HepG2 (cell line): ENCODE data around the gene FRMD4A. TPM values are rescaled to one million over a fixed set of nuclear protein-coding genes. Genes with fewer than 3 reads are reported as not detected.

Experiments
- BHLHE40 ChIP-seq: IDR thresholded peaks from 2 replicates; pipeline ENCODE4 v1.6.1; 2011; ENCODE audit warnings: low read length, improper control_type of control experiment
- DNMT1 ChIP-seq: sonication (generic); formaldehyde crosslinking; IDR thresholded peaks from 2 replicates; pipeline ENCODE4 v1.5.1; 2020; ENCODE audit warnings: mild to moderate bottlenecking, missing genetic modification reagents
- GLI4 ChIP-seq: sonication (generic); formaldehyde crosslinking; IDR thresholded peaks from 2 replicates; pipeline ENCODE4 v1.5.1; 2020; ENCODE audit warnings: missing genetic modification reagents, mild to moderate bottlenecking, moderate library complexity, borderline replicate concordance
- HOXA7 ChIP-seq: sonication (generic); formaldehyde crosslinking; IDR thresholded peaks from 2 replicates; pipeline ENCODE4 v1.8.1; 2022; ENCODE audit warnings: mild to moderate bottlenecking, missing genetic modification reagents, moderate library complexity
- IKZF1 ChIP-seq: fragments of 450-650 bp; IDR thresholded peaks from 2 replicates; pipeline ENCODE4 v1.7.1; 2016
- JDP2 ChIP-seq: sonication (generic); formaldehyde crosslinking; IDR thresholded peaks from 2 replicates; pipeline ENCODE4 v1.8.1; 2022; ENCODE audit warnings: missing genetic modification reagents, borderline replicate concordance
- MTA3 ChIP-seq: sonication (generic); formaldehyde crosslinking; IDR thresholded peaks from 2 replicates; pipeline ENCODE4 v1.4.0; 2020; ENCODE audit warnings: missing genetic modification reagents
- MYNN ChIP-seq: sonication (generic); formaldehyde crosslinking; IDR thresholded peaks from 2 replicates; pipeline ENCODE4 v1.4.0; 2020; ENCODE audit warnings: mild to moderate bottlenecking, low read depth, missing genetic modification reagents
- RBFOX2 ChIP-seq: fragments of 200-400 bp; formaldehyde crosslinking; IDR thresholded peaks from 2 replicates; pipeline ENCODE4 v1.6.1; 2017; ENCODE audit warnings: low read depth, mild to moderate bottlenecking, low read length
- SAFB2 ChIP-seq: sonication (generic); formaldehyde crosslinking; IDR thresholded peaks from 2 replicates; pipeline ENCODE4 v1.5.1; 2020; ENCODE audit warnings: missing genetic modification reagents, low read depth, mild to moderate bottlenecking, borderline replicate concordance
- SMAD1 ChIP-seq: sonication (generic); formaldehyde crosslinking; IDR thresholded peaks from 2 replicates; pipeline ENCODE4 v1.4.0; 2020; ENCODE audit warnings: missing genetic modification reagents, low read depth, mild to moderate bottlenecking, borderline replicate concordance
- SPEN ChIP-seq: sonication (generic); formaldehyde crosslinking; IDR thresholded peaks from 2 replicates; pipeline ENCODE4 v1.5.1; 2020; ENCODE audit warnings: low read depth, mild to moderate bottlenecking, missing genetic modification reagents
- SRSF9 ChIP-seq: fragments of 200-400 bp; formaldehyde crosslinking; IDR thresholded peaks from 2 replicates; pipeline ENCODE4 v1.6.1; 2018; ENCODE audit warnings: borderline replicate concordance, mild to moderate bottlenecking, low read depth, low read length; ENCODE audit not compliant: insufficient read depth, poor library complexity, severe bottlenecking
- ZNF10 ChIP-seq: sonication (generic); formaldehyde crosslinking; IDR thresholded peaks from 2 replicates; pipeline ENCODE4 v1.4.0; 2020; ENCODE audit warnings: mild to moderate bottlenecking, low read depth, missing genetic modification reagents, borderline replicate concordance
- ZNF124 ChIP-seq: sonication (generic); formaldehyde crosslinking; IDR thresholded peaks from 2 replicates; pipeline ENCODE4 v1.4.0; 2020; ENCODE audit warnings: missing genetic modification reagents
- ZNF768 ChIP-seq: sonication (generic); formaldehyde crosslinking; IDR thresholded peaks from 2 replicates; pipeline ENCODE4 v1.4.0; 2020; ENCODE audit warnings: missing genetic modification reagents
- polyA plus RNA-seq, 8 experiments: library from polyadenylated mRNA; depleted of rRNA in 3 of 8; stranded (reverse) in 7 of 8; unstranded in 1 of 8; fragments of >200 nt; fragmentation: Illumina TruSeq in 4 of 8; extraction: Trizol in 4 of 8; gene quantifications; 2 replicates each; pipeline versions ENCODE4 v1.2.1 to v1.2.3, GENCODE V29; 2011 to 2016; ENCODE audit warnings: low read depth in 4 of 8, missing spikeins in 1 of 8, mixed read lengths in 1 of 8; ENCODE audit not compliant: insufficient read depth in 1 of 8
- total RNA-seq, 5 experiments: library from RNA; depleted of rRNA; stranded (reverse); fragments of >200 nt; fragmentation: Illumina TruSeq; extraction: Trizol; gene quantifications; 2 replicates each; pipeline ENCODE4 v1.2.3, GENCODE V29; 2016; ENCODE audit warnings: low read depth in 1 of 5
- TF ChIP-seq, protein P1 (sequence below): sonication (generic); formaldehyde crosslinking; conservative IDR thresholded peaks from 2 replicates; pipeline ENCODE4 v1.4.0; 2020; ENCODE audit warnings: missing genetic modification reagents
- TF ChIP-seq, protein P2 (sequence below): sonication (generic); formaldehyde crosslinking; IDR thresholded peaks from 2 replicates; pipeline ENCODE4 v1.4.0; 2020; ENCODE audit warnings: missing genetic modification reagents
- TF ChIP-seq, protein P3 (sequence below): IDR thresholded peaks from 2 replicates; pipeline ENCODE4 v1.6.1; 2012; ENCODE audit warnings: inconsistent platforms
- TF ChIP-seq, protein P4 (sequence below): sonication (generic); formaldehyde crosslinking; IDR thresholded peaks from 2 replicates; pipeline ENCODE4 v1.8.1; 2023; ENCODE audit warnings: missing genetic modification reagents, mild to moderate bottlenecking, borderline replicate concordance
- TF ChIP-seq, protein P5 (sequence below): sonication (generic); formaldehyde crosslinking; IDR thresholded peaks from 2 replicates; pipeline ENCODE4 v1.5.1; 2020; ENCODE audit warnings: missing genetic modification reagents, mild to moderate bottlenecking, borderline replicate concordance
- TF ChIP-seq, protein P6 (sequence below): IDR thresholded peaks from 2 replicates; pipeline ENCODE4 v1.6.1; 2016; ENCODE audit warnings: low read depth, control low read depth

FRMD4A gene
- total and polyA plus RNA-seq, 2 of the 13 experiments (the other 11 are each of a cell fraction or from before 2014, with no cell fraction given): 0.09 to 0.26 TPM

DNA sequence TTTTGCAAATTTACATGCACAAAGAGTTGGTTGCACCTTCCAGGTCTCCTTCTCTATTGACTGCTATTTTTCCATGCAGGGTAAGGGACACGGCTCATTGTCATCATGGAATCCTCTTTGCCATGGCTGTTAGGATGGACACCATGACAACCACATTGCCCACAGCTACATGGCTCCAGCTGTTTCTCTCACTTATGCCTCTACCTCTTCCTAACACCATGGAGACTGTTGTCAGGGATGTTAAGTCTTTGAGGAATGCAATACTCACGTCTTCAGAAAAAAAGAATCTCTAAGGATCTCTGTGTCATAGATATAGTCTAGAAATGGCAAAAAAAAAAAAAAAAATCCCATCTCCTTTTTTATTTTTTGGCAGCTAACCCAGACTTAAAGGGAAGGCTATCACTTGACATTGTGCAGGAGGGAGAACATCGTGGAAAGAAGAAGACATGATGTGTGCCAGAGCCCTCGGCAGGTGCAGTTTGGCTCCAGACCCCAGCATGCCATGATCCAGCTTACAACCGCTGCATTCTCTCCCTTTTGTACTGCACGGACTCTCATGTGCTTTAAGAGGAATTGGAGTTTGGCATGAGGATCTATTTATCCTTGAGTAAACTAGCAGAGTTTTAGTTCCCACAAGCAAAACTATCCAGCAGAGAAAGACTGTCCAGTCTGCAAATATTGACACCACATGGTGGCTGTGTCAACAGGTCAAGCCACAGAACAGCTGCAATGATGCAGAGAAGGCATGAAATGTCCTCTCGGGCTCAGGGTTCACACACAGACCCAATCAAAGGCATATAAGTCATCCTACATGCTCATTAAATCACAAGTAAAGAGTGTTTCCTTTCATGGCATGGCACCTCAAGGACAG lies 70.8 kb downstream of the FRMD4A start (continued):
- no peak for TF ChIP-seq SRSF9
- no peak for TF ChIP-seq MTA3 (CRISPR knock-in tag)
- TF ChIP-seq HOXA7 (CRISPR knock-in tag): no peak
- TF ChIP-seq, protein P1, sequence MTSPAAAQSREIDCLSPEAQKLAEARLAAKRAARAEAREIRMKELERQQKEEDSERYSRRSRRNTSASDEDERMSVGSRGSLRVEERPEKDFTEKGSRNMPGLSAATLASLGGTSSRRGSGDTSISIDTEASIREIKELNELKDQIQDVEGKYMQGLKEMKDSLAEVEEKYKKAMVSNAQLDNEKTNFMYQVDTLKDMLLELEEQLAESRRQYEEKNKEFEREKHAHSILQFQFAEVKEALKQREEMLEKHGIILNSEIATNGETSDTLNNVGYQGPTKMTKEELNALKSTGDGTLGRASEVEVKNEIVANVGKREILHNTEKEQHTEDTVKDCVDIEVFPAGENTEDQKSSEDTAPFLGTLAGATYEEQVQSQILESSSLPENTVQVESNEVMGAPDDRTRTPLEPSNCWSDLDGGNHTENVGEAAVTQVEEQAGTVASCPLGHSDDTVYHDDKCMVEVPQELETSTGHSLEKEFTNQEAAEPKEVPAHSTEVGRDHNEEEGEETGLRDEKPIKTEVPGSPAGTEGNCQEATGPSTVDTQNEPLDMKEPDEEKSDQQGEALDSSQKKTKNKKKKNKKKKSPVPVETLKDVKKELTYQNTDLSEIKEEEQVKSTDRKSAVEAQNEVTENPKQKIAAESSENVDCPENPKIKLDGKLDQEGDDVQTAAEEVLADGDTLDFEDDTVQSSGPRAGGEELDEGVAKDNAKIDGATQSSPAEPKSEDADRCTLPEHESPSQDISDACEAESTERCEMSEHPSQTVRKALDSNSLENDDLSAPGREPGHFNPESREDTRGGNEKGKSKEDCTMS (CRISPR knock-in tag): no peak
- no peak for TF ChIP-seq RBFOX2
- no peak for TF ChIP-seq IKZF1
- no peak for TF ChIP-seq DNMT1 (CRISPR knock-in tag)
- peak; percentile 25; the same call in 1 of the 2 replicates for TF ChIP-seq SPEN (CRISPR knock-in tag)
- TF ChIP-seq MYNN (CRISPR knock-in tag): no peak
- no peak for TF ChIP-seq ZNF10 (CRISPR knock-in tag)
- TF ChIP-seq, protein P2, sequence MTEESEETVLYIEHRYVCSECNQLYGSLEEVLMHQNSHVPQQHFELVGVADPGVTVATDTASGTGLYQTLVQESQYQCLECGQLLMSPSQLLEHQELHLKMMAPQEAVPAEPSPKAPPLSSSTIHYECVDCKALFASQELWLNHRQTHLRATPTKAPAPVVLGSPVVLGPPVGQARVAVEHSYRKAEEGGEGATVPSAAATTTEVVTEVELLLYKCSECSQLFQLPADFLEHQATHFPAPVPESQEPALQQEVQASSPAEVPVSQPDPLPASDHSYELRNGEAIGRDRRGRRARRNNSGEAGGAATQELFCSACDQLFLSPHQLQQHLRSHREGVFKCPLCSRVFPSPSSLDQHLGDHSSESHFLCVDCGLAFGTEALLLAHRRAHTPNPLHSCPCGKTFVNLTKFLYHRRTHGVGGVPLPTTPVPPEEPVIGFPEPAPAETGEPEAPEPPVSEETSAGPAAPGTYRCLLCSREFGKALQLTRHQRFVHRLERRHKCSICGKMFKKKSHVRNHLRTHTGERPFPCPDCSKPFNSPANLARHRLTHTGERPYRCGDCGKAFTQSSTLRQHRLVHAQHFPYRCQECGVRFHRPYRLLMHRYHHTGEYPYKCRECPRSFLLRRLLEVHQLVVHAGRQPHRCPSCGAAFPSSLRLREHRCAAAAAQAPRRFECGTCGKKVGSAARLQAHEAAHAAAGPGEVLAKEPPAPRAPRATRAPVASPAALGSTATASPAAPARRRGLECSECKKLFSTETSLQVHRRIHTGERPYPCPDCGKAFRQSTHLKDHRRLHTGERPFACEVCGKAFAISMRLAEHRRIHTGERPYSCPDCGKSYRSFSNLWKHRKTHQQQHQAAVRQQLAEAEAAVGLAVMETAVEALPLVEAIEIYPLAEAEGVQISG (CRISPR knock-in tag): no peak
- TF ChIP-seq, protein P3, sequence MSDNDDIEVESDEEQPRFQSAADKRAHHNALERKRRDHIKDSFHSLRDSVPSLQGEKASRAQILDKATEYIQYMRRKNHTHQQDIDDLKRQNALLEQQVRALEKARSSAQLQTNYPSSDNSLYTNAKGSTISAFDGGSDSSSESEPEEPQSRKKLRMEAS: peak; percentile 76
- peak; percentile 59; the same call in 1 of the 2 replicates for TF ChIP-seq BHLHE40
- no peak for TF ChIP-seq JDP2 (CRISPR knock-in tag)
- TF ChIP-seq GLI4 (CRISPR knock-in tag): no peak
- TF ChIP-seq ZNF124 (CRISPR knock-in tag): no peak
- TF ChIP-seq SMAD1 (CRISPR knock-in tag): no peak
- TF ChIP-seq, protein P4, sequence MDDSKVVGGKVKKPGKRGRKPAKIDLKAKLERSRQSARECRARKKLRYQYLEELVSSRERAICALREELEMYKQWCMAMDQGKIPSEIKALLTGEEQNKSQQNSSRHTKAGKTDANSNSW (CRISPR knock-in tag): no peak
- TF ChIP-seq, protein P5, sequence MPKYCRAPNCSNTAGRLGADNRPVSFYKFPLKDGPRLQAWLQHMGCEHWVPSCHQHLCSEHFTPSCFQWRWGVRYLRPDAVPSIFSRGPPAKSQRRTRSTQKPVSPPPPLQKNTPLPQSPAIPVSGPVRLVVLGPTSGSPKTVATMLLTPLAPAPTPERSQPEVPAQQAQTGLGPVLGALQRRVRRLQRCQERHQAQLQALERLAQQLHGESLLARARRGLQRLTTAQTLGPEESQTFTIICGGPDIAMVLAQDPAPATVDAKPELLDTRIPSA (CRISPR knock-in tag): no peak
- TF ChIP-seq ZNF768 (CRISPR knock-in tag): no peak
- no peak for TF ChIP-seq SAFB2
- TF ChIP-seq, protein P6, sequence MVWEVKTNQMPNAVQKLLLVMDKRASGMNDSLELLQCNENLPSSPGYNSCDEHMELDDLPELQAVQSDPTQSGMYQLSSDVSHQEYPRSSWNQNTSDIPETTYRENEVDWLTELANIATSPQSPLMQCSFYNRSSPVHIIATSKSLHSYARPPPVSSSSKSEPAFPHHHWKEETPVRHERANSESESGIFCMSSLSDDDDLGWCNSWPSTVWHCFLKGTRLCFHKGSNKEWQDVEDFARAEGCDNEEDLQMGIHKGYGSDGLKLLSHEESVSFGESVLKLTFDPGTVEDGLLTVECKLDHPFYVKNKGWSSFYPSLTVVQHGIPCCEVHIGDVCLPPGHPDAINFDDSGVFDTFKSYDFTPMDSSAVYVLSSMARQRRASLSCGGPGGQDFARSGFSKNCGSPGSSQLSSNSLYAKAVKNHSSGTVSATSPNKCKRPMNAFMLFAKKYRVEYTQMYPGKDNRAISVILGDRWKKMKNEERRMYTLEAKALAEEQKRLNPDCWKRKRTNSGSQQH (CRISPR knock-in tag): no peak
